GM13977 (cell line): ENCODE measurements around the gene ZNF609.
A peak's percentile ranks its signal among the peaks of the same experiment; 100 is the strongest.

Source experiments
- DNase-seq: peaks from one replicate; pipeline ENCODE4 v3.0.0; 2012; ENCODE audit warnings: low spot score
- CTCF ChIP-seq: IDR thresholded peaks from 2 replicates; pipeline ENCODE4 v1.5.1; 2012; ENCODE audit warnings: mild to moderate bottlenecking, control low read depth; ENCODE audit not compliant: insufficient read depth; ENCODE audit errors: extremely low read depth, missing control alignments
- in situ Hi-C: fragments of 300-500 bp; cut with MboI; formaldehyde crosslinking; loops from one replicate; pipeline ENCODE4 v1.12.0; 2022; ENCODE audit warnings: low sequenced_read_pairs, low pct_unique_long_range_greater_than_20kb, mixed read lengths, inconsistent platforms; ENCODE audit not compliant: unreplicated experiment

Gene ZNF609

GRCh38 chr15:64455961-64456371 is 4.4 kb upstream of the ZNF609 start:
- DNase-seq = no peak
- TF ChIP-seq CTCF = no peak
- in situ Hi-C loops = no loop called here

GRCh38 chr15:64456634-64457108 is 3.7 kb upstream of the ZNF609 start:
- no peak for DNase-seq
- TF ChIP-seq CTCF = no peak
- in situ Hi-C loops = no loop called here

GRCh38 chr15:64459066-64459781 is 1.2 kb upstream of the ZNF609 start:
- no peak for DNase-seq
- TF ChIP-seq CTCF = no peak
- in situ Hi-C loops = no loop called here

- in situ Hi-C loops = no loop called here
- peak; percentile 70 for DNase-seq
- TF ChIP-seq CTCF = no peak
Observed at GRCh38 chr15:64460724-64461720, 644 bp downstream of the ZNF609 start.

GRCh38 chr15:64461721-64462162 is 1.4 kb downstream of the ZNF609 start:
- in situ Hi-C loops = no loop called here
- DNase-seq = peak; percentile 53
- TF ChIP-seq CTCF = no peak

- in situ Hi-C loops = no loop called here
- TF ChIP-seq CTCF = no peak
- DNase-seq = no peak
Observed at GRCh38 chr15:64462492-64462891, 2.1 kb downstream of the ZNF609 start.
